Measurements from ENCODE around the gene UPF2.

GRCh38 chr10:11896549-11897200, 145.9 kb downstream of the UPF2 start:
- no peak for TF ChIP-seq POLR2A (IDR thresholded peaks at IDR 0.05)
- TF ChIP-seq, protein P1, sequence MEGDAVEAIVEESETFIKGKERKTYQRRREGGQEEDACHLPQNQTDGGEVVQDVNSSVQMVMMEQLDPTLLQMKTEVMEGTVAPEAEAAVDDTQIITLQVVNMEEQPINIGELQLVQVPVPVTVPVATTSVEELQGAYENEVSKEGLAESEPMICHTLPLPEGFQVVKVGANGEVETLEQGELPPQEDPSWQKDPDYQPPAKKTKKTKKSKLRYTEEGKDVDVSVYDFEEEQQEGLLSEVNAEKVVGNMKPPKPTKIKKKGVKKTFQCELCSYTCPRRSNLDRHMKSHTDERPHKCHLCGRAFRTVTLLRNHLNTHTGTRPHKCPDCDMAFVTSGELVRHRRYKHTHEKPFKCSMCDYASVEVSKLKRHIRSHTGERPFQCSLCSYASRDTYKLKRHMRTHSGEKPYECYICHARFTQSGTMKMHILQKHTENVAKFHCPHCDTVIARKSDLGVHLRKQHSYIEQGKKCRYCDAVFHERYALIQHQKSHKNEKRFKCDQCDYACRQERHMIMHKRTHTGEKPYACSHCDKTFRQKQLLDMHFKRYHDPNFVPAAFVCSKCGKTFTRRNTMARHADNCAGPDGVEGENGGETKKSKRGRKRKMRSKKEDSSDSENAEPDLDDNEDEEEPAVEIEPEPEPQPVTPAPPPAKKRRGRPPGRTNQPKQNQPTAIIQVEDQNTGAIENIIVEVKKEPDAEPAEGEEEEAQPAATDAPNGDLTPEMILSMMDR (IDR thresholded peaks at IDR 0.05), result no peak

Measured in thyroid gland (tissue), 4 donors.